MCF 10A (cell line): ENCODE results near the gene GMPR. TPM values are rescaled to one million over a fixed set of nuclear protein-coding genes. Genes with fewer than 3 reads are reported as not detected.
A peak's percentile ranks its signal among the peaks of the same experiment; 100 is the strongest.

Experiments
- BruUV-seq: library from RNA; stranded (reverse); fragments of 400-500 nt; replicated peaks from 2 replicates; lab custom pipeline; 2021; lab: Mats Ljungman, UMichigan
- CTCF ChIA-PET: fragments of 300-600 bp; sonication (Branson Sonifier 250); formaldehyde crosslinking; extraction: SDS; loops from one replicate; lab custom pipeline; 2021; ENCODE audit warnings: antibody characterized with exemption, inconsistent platforms; lab: Yijun Ruan, JAX
- POLR2A ChIA-PET: fragments of 300-600, 350-650 bp; sonication (Branson Sonifier 250); formaldehyde crosslinking; extraction: SDS; loops from one replicate; lab custom pipeline; 2020; ENCODE audit warnings: antibody characterized with exemption, inconsistent platforms; lab: Yijun Ruan, JAX
- DNase-seq: peaks from one replicate; pipeline ENCODE4 v3.0.0-alpha.2; 2018; ENCODE audit not compliant: unreplicated experiment
- H3K27ac Mint-ChIP-seq: one replicate; pipeline ENCODE4 v1.8.0; 2022; ENCODE audit warnings: mild to moderate bottlenecking, low read depth, mixed read lengths; ENCODE audit not compliant: unreplicated experiment
- H3K27me3 Mint-ChIP-seq: one replicate; pipeline ENCODE4 v1.8.0; 2022; ENCODE audit warnings: mixed read lengths; ENCODE audit not compliant: insufficient read depth, unreplicated experiment
- H3K36me3 Mint-ChIP-seq: one replicate; pipeline ENCODE4 v1.8.0; 2022; ENCODE audit warnings: mild to moderate bottlenecking, moderate library complexity, mixed read lengths; ENCODE audit not compliant: insufficient read depth, unreplicated experiment
- H3K4me1 Mint-ChIP-seq: one replicate; pipeline ENCODE4 v1.8.0; 2022; ENCODE audit warnings: mixed read lengths; ENCODE audit not compliant: insufficient read depth, unreplicated experiment
- H3K4me3 Mint-ChIP-seq: one replicate; pipeline ENCODE4 v1.8.0; 2022; ENCODE audit warnings: mild to moderate bottlenecking, moderate library complexity, mixed read lengths; ENCODE audit not compliant: unreplicated experiment
- H3K9me3 Mint-ChIP-seq: one replicate; pipeline ENCODE4 v1.8.0; 2022; ENCODE audit warnings: mixed read lengths; ENCODE audit not compliant: unreplicated experiment
- CTCF ChIP-seq: fragments of 200-600 bp; IDR thresholded peaks from one replicate; pipeline ENCODE4 v1.8.0; 2022; ENCODE audit warnings: antibody characterized with exemption, mild to moderate bottlenecking; ENCODE audit not compliant: unreplicated experiment
- intact Hi-C: fragments of 100-400 bp; cut with micrococcal nuclease; formaldehyde crosslinking; loops from 2 replicates; pipeline ENCODE4 v1.14.1; 2022
- total RNA-seq: library from RNA; stranded (reverse); gene quantifications from 2 replicates; pipeline ENCODE4 v1.2.3, GENCODE V29; 2022

The GMPR gene
- total RNA-seq, 1 experiment from 2014 or later, result 3.0 TPM

GRCh38 chr6:16278048-16278724, 39.8 kb downstream of the GMPR start:
- Mint-ChIP-seq H3K9me3 (no peaks in the 10 kb centered on the region), H3K4me3 (peak overlapping the region; percentile 63), H3K4me1 (peaks cover 32% of the 10 kb centered on the region), H3K27me3 (no peaks in the 10 kb centered on the region), H3K36me3 (no peaks in the 10 kb centered on the region), H3K27ac (peak overlapping the region; percentile 81)
- intact Hi-C loops, result loop anchor here (5.0 kb wide), 1 partner anchor 586 kb away; no protein-coding TSS in a partner anchor
- no TSS peak for BruUV-seq
- TF ChIP-seq CTCF, result no peak
- ChIA-PET CTCF (interaction anchor here (0.5 to 4.3 kb wide), 24 partner anchors 9 to 848 kb away, joined by 3 to 21 read pairs (median 4); partner anchors contain the start of gene GMPR), POLR2A (interaction anchor here (0.8 to 1.8 kb wide), 12 partner anchors 12 to 483 kb away, joined by 3 to 7 read pairs (median 4); no protein-coding TSS in a partner anchor)
- DNase-seq, result peak; percentile 39

- no peaks in the 10 kb centered on the region for H3K36me3 Mint-ChIP-seq
- BruUV-seq, result no TSS peak
- ChIA-PET CTCF (interaction anchor here (1.0 to 4.3 kb wide), 9 partner anchors 10 to 74 kb away, joined by 3 to 21 read pairs (median 10); no protein-coding TSS in a partner anchor), POLR2A (interaction anchor here (1.0 to 1.3 kb wide), 7 partner anchors 12 to 149 kb away, joined by 3 to 5 read pairs (median 4); no protein-coding TSS in a partner anchor)
- no peak overlapping the region for H3K4me3 Mint-ChIP-seq
- intact Hi-C loops, result loop anchor here (5.0 kb wide), 1 partner anchor 586 kb away; no protein-coding TSS in a partner anchor
- H3K27me3 Mint-ChIP-seq, result no peaks in the 10 kb centered on the region
- no peak for TF ChIP-seq CTCF
- H3K9me3 Mint-ChIP-seq, result no peaks in the 10 kb centered on the region
- H3K4me1 Mint-ChIP-seq, result peaks cover 30% of the 10 kb centered on the region
- no peak for DNase-seq
- no peak overlapping the region for H3K27ac Mint-ChIP-seq
Observed at GRCh38 chr6:16278750-16279149, 40.4 kb downstream of the GMPR start.

GRCh38 chr6:16279243-16279642, 40.9 kb downstream of the GMPR start:
- ChIA-PET CTCF (interaction anchor here (0.6 to 4.3 kb wide), 5 partner anchors 9 to 1353 kb away, joined by 3 to 21 read pairs (median 3); no protein-coding TSS in a partner anchor), POLR2A (no interaction called here)
- Mint-ChIP-seq H3K27me3 (no peaks in the 10 kb centered on the region), H3K27ac (peak overlapping the region; percentile 11), H3K9me3 (no peaks in the 10 kb centered on the region), H3K4me3 (no peak overlapping the region), H3K4me1 (peaks cover 28% of the 10 kb centered on the region), H3K36me3 (no peaks in the 10 kb centered on the region)
- no peak for DNase-seq
- TF ChIP-seq CTCF, result no peak
- intact Hi-C loops, result loop anchor here (5.0 kb wide), 1 partner anchor 587 kb away; no protein-coding TSS in a partner anchor
- no TSS peak for BruUV-seq

- Mint-ChIP-seq H3K9me3 (no peaks in the 10 kb centered on the region), H3K36me3 (no peaks in the 10 kb centered on the region), H3K4me3 (no peak overlapping the region), H3K4me1 (peaks cover 15% of the 10 kb centered on the region), H3K27me3 (no peaks in the 10 kb centered on the region), H3K27ac (no peak overlapping the region)
- ChIA-PET POLR2A (no interaction called here), CTCF (no interaction called here)
- no TSS peak for BruUV-seq
- no peak for TF ChIP-seq CTCF
- DNase-seq, result no peak
- intact Hi-C loops, result no loop called here
Observed at GRCh38 chr6:16282370-16282769, 44.0 kb downstream of the GMPR start.
